H1 (cell line): ENCODE measurements around the gene SECTM1. TPM values are rescaled to one million over a fixed set of nuclear protein-coding genes. Genes with fewer than 3 reads are reported as not detected.
A peak's percentile ranks its signal among the peaks of the same experiment; 100 is the strongest.

Experiments
- CHD1 ChIP-seq: IDR thresholded peaks from 2 replicates; pipeline ENCODE4 v1.6.1; 2012; ENCODE audit warnings: low read depth, low read length, improper control_type of control experiment
- CHD7 ChIP-seq: fragments of 300-600 bp; sonication (generic); IDR thresholded peaks from 2 replicates; pipeline ENCODE4 v1.7.1; 2012; ENCODE audit warnings: low read length, moderate library complexity, mild to moderate bottlenecking, inconsistent platforms; ENCODE audit not compliant: insufficient replicate concordance
- EZH2 ChIP-seq: fragments of 200-600 bp; sonication (generic); IDR thresholded peaks from 2 replicates; pipeline ENCODE4 v1.7.1; 2012; ENCODE audit warnings: low read depth, mild to moderate bottlenecking, moderate library complexity, low read length, inconsistent platforms; ENCODE audit not compliant: severe bottlenecking
- TAF7 ChIP-seq: optimal IDR thresholded peaks from 2 replicates; pipeline ENCODE3; 2011; ENCODE audit warnings: low read depth, mild to moderate bottlenecking, inconsistent platforms, low read length, moderate library complexity, borderline replicate concordance
- polyA plus RNA-seq, 7 experiments: library from polyadenylated mRNA; depleted of rRNA in 3 of 7; stranded (reverse) in 5 of 7; unstranded in 2 of 7; fragments of >200 nt in 5 of 7; fragments of 200-250 nt in 2 of 7; gene quantifications; 1 replicate in 5 of 7; 2 replicates in 1 of 7; 4 replicates in 1 of 7; pipeline versions ENCODE4 v1.2.1 to v1.2.3, GENCODE V29; 2011 to 2013; ENCODE audit warnings: missing spikeins in 2 of 7, mixed read lengths in 2 of 7
- total RNA-seq: library from RNA; stranded (reverse); fragmentation: NEBNext Ultra II Directional; extraction: Animal tissue kit (Norgen Biotek cat#: 25700); gene quantifications from 2 replicates; pipeline ENCODE4 v1.2.1, GENCODE V29; 2021
- TF ChIP-seq, protein P1 (sequence below): IDR thresholded peaks from 2 replicates; pipeline ENCODE4 v1.6.1; 2011; ENCODE audit warnings: low read length, improper control_type of control experiment
- TF ChIP-seq, protein P2 (sequence below): IDR thresholded peaks from 2 replicates; pipeline ENCODE4 v1.6.1; 2012; ENCODE audit warnings: low read length, inconsistent platforms

SECTM1 gene
- total and polyA plus RNA-seq, 2 of the 8 experiments (the other 6 are each of a cell fraction or from before 2014, with no cell fraction given), result 0.20 to 0.65 TPM

DNA sequence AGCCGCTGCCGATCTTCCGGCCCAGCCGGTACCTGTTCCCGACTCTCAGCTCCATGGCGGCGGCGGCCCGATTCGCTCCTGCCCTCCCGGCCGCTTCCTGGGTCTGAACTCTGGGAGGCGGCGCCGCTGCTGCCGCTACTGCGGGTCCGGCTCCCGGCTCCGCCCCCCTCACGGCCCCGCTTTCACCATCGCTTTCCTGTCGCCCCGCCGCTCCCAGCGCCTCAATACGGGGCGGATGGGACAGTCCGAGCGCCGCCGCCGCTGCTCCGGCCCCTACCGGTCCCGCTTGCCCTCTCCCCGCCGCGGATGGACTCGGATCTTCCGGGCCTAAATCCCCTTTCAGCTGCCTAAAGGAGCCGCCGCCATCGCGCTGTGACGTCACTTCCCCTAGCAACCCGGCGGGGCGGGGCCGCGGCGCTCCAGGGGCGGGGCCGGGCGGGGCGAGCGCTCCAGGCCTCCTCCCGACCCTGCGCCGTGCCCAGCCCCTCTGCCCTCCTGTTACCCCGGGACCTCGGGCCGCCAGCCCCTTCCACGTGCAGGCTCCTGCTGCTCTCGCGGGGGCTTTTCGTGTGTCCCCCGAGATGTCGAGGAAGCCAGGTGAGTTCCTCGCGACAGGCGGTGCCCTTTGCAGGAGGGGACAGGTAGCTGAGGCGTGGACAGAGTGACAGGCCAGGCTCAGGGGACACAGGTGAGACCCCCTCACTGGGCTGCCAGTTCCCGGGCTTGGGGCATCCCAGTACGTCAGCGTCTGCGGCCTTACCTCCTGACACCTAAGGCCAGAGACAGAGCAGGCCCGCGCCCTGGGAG lies 60.0 kb downstream of the SECTM1 start, which contains the start of gene CSNK1D (continued):
- TF ChIP-seq CHD7 (no peak), TAF7 (peak; percentile 80), EZH2 (no peak), CHD1 (no peak)
- TF ChIP-seq, protein P1, sequence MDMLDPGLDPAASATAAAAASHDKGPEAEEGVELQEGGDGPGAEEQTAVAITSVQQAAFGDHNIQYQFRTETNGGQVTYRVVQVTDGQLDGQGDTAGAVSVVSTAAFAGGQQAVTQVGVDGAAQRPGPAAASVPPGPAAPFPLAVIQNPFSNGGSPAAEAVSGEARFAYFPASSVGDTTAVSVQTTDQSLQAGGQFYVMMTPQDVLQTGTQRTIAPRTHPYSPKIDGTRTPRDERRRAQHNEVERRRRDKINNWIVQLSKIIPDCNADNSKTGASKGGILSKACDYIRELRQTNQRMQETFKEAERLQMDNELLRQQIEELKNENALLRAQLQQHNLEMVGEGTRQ, result no peak
- TF ChIP-seq, protein P2, sequence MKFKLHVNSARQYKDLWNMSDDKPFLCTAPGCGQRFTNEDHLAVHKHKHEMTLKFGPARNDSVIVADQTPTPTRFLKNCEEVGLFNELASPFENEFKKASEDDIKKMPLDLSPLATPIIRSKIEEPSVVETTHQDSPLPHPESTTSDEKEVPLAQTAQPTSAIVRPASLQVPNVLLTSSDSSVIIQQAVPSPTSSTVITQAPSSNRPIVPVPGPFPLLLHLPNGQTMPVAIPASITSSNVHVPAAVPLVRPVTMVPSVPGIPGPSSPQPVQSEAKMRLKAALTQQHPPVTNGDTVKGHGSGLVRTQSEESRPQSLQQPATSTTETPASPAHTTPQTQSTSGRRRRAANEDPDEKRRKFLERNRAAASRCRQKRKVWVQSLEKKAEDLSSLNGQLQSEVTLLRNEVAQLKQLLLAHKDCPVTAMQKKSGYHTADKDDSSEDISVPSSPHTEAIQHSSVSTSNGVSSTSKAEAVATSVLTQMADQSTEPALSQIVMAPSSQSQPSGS, result peak; percentile 56; the same call in 1 of the 2 replicates
